H1 (cell line): ENCODE data around the gene BCAR1. TPM values are rescaled to one million over a fixed set of nuclear protein-coding genes. Genes with fewer than 3 reads are reported as not detected.

Experiments used
- CTCF ChIA-PET: fragments of 300-600 bp; sonication (Branson Sonifier 250); formaldehyde crosslinking; loops from one replicate; lab custom pipeline; 2021; ENCODE audit not compliant: partially characterized antibody; lab: Charles Lee
- POLR2A ChIA-PET: fragments of 300-600 bp; sonication (Branson Sonifier 250); formaldehyde crosslinking; loops from one replicate; lab custom pipeline; 2021; ENCODE audit warnings: inconsistent platforms; ENCODE audit not compliant: partially characterized antibody; lab: Charles Lee
- DNase-seq, 2 experiments: peaks; one replicate each; pipeline versions ENCODE4 v3.0.0 to v3.0.0-alpha.2; 2010 to 2022; ENCODE audit warnings: low spot score in 2 of 2, low read depth in 1 of 2, mixed read lengths in 1 of 2
- FAIRE-seq: peaks from 2 replicates; lab custom pipeline; 2011; peaks lifted over from hg19 to GRCh38; lab: Jason Lieb, UNC
- H2AFZ ChIP-seq: 2 replicates; pipeline ENCODE4 v1.8.1; 2012; ENCODE audit warnings: low read length, inconsistent platforms
- H2AK5ac ChIP-seq: 2 replicates; pipeline ENCODE4 v1.6.1; 2013; ENCODE audit warnings: low read depth, low read length
- H2BK120ac ChIP-seq: replicated peaks from 2 replicates; pipeline ENCODE3; 2013; ENCODE audit warnings: low read depth, low read length, inconsistent platforms
- H2BK12ac ChIP-seq: 2 replicates; pipeline ENCODE4 v1.6.1; 2013; ENCODE audit warnings: low read depth, low read length
- H2BK15ac ChIP-seq: 2 replicates; pipeline ENCODE4 v1.6.1; 2013; ENCODE audit warnings: low read length
- H2BK20ac ChIP-seq: 2 replicates; pipeline ENCODE4 v1.6.1; 2013; ENCODE audit warnings: low read length
- H2BK5ac ChIP-seq: 2 replicates; pipeline ENCODE4 v1.6.1; 2013; ENCODE audit warnings: low read depth, low read length
- H3K14ac ChIP-seq: 2 replicates; pipeline ENCODE4 v1.6.1; 2013; ENCODE audit warnings: inconsistent platforms; ENCODE audit not compliant: insufficient read length
- H3K18ac ChIP-seq: 2 replicates; pipeline ENCODE4 v1.6.1; 2013; ENCODE audit warnings: low read length; ENCODE audit errors: extremely low read depth
- H3K23ac ChIP-seq: 2 replicates; pipeline ENCODE4 v1.6.1; 2013; ENCODE audit warnings: inconsistent platforms; ENCODE audit not compliant: insufficient read length
- H3K23me2 ChIP-seq: 2 replicates; pipeline ENCODE4 v1.6.1; 2013; ENCODE audit warnings: low read depth, low read length
- H3K27ac ChIP-seq: 2 replicates; pipeline ENCODE4 v1.6.1; 2011; ENCODE audit warnings: low read depth, low read length, inconsistent platforms
- H3K27me3 ChIP-seq, 4 experiments: replicated peaks in 1 of 4; 1 replicate in 1 of 4; 2 replicates in 3 of 4; pipeline versions ENCODE4 v1.6.1 to v1.8.1; 2011 to 2013; ENCODE audit warnings: low read length in 3 of 4, mild to moderate bottlenecking in 3 of 4, inconsistent platforms in 2 of 4, mixed read lengths in 2 of 4, moderate library complexity in 1 of 4; ENCODE audit not compliant: control insufficient read depth in 3 of 4, insufficient read depth in 3 of 4; ENCODE audit errors: extremely low read depth in 1 of 4
- H3K36me3 ChIP-seq, 4 experiments: 2 replicates each; pipeline versions ENCODE4 v1.6.1 to v1.8.1; 2011 to 2013; ENCODE audit warnings: mild to moderate bottlenecking in 4 of 4, low read length in 3 of 4, moderate library complexity in 2 of 4, control low read depth in 1 of 4, inconsistent platforms in 1 of 4; ENCODE audit not compliant: insufficient read depth in 4 of 4, control insufficient read depth in 2 of 4
- H3K4ac ChIP-seq: replicated peaks from 2 replicates; pipeline ENCODE3; 2013; ENCODE audit warnings: low read length, low read depth, mixed read lengths, inconsistent platforms; ENCODE audit not compliant: insufficient read length
- H3K4me1 ChIP-seq, 4 experiments: replicated peaks in 1 of 4; 1 replicate in 1 of 4; 2 replicates in 3 of 4; pipeline versions ENCODE4 v1.6.1 to v1.8.1; 2011 to 2013; ENCODE audit warnings: low read length in 3 of 4, inconsistent platforms in 2 of 4, mixed read lengths in 1 of 4; ENCODE audit not compliant: insufficient read depth in 4 of 4, control insufficient read depth in 3 of 4
- H3K4me2 ChIP-seq, 2 experiments: 2 replicates each; pipeline versions ENCODE4 v1.6.1 to v1.8.1; 2011 to 2013; ENCODE audit warnings: low read depth in 2 of 2, low read length in 2 of 2, control low read depth in 1 of 2, inconsistent platforms in 1 of 2, mild to moderate bottlenecking in 1 of 2; ENCODE audit not compliant: insufficient read depth in 1 of 2
- H3K4me3 ChIP-seq, 4 experiments: fragments of 200-600, 300-600 bp in 1 of 4; sonication (generic), shearing (Covaris generic), sonication (Bioruptor Twin) in 1 of 4; 2 replicates each; pipeline versions ENCODE4 v1.5.1 to v1.8.1; 2011 to 2016; ENCODE audit warnings: low read length in 4 of 4, low read depth in 3 of 4, control low read depth in 2 of 4, inconsistent platforms in 2 of 4, mild to moderate bottlenecking in 2 of 4, mixed read lengths in 1 of 4, moderate library complexity in 1 of 4; ENCODE audit not compliant: insufficient read depth in 2 of 4; ENCODE audit errors: extremely low read depth in 1 of 4
- H3K56ac ChIP-seq: replicated peaks from 2 replicates; pipeline ENCODE3; 2013; ENCODE audit warnings: low read depth, mild to moderate bottlenecking, mixed read lengths, low read length, inconsistent platforms; ENCODE audit not compliant: insufficient read length
- H3K79me1 ChIP-seq: 2 replicates; pipeline ENCODE4 v1.6.1; 2013; ENCODE audit warnings: low read depth, low read length, control low read depth
- H3K79me2 ChIP-seq, 2 experiments: 2 replicates each; pipeline versions ENCODE4 v1.6.1 to v1.8.1; 2012 to 2013; ENCODE audit warnings: low read length in 2 of 2, mild to moderate bottlenecking in 2 of 2, inconsistent platforms in 1 of 2; ENCODE audit not compliant: insufficient read depth in 2 of 2, control insufficient read depth in 1 of 2
- H3K9ac ChIP-seq, 4 experiments: replicated peaks in 1 of 4; 1 replicate in 1 of 4; 2 replicates in 3 of 4; pipeline versions ENCODE4 v1.6.1 to v1.8.1; 2011 to 2013; ENCODE audit warnings: low read depth in 3 of 4, low read length in 3 of 4, control low read depth in 2 of 4, mild to moderate bottlenecking in 2 of 4, moderate library complexity in 2 of 4, inconsistent platforms in 1 of 4; ENCODE audit errors: extremely low read depth in 1 of 4
- H3K9me3 ChIP-seq, 2 experiments: 2 replicates each; pipeline versions ENCODE4 v1.6.1 to v1.8.1; 2012 to 2013; ENCODE audit warnings: mild to moderate bottlenecking in 2 of 2, moderate library complexity in 2 of 2, control low read depth in 1 of 2, inconsistent platforms in 1 of 2, low read depth in 1 of 2, low read length in 1 of 2, mixed read lengths in 1 of 2; ENCODE audit not compliant: insufficient read depth in 2 of 2
- H4K20me1 ChIP-seq, 2 experiments: replicated peaks in 1 of 2; 2 replicates each; pipeline versions ENCODE3 to v1.8.1; 2011 to 2013; ENCODE audit warnings: inconsistent platforms in 2 of 2, low read length in 2 of 2, mild to moderate bottlenecking in 1 of 2; ENCODE audit not compliant: insufficient read depth in 2 of 2, control insufficient read depth in 1 of 2
- H4K5ac ChIP-seq: 2 replicates; pipeline ENCODE4 v1.6.1; 2013; ENCODE audit warnings: low read length, low read depth, mixed read lengths, inconsistent platforms; ENCODE audit not compliant: insufficient read length
- H4K8ac ChIP-seq: 2 replicates; pipeline ENCODE4 v1.8.0; 2013; ENCODE audit warnings: mild to moderate bottlenecking, moderate library complexity, low read length, inconsistent platforms; ENCODE audit not compliant: insufficient read depth; ENCODE audit errors: extremely low read depth
- H4K91ac ChIP-seq: replicated peaks from 2 replicates; pipeline ENCODE3; 2013; ENCODE audit warnings: low read length, mixed read lengths, inconsistent platforms; ENCODE audit not compliant: insufficient read length
- BACH1 ChIP-seq: IDR thresholded peaks from 2 replicates; pipeline ENCODE4 v1.6.1; 2012; ENCODE audit warnings: low read length, improper control_type of control experiment
- CEBPB ChIP-seq: IDR thresholded peaks from 2 replicates; pipeline ENCODE4 v1.6.1; 2012; ENCODE audit warnings: low read depth, low read length
- E2F6 ChIP-seq: IDR thresholded peaks from 2 replicates; pipeline ENCODE4 v1.6.1; 2012; ENCODE audit warnings: inconsistent platforms
- EP300 ChIP-seq, 2 experiments: IDR thresholded peaks; 1 replicate in 1 of 2; 2 replicates in 1 of 2; pipeline ENCODE4 v1.6.1; 2011 to 2012; ENCODE audit warnings: low read depth in 2 of 2, low read length in 2 of 2, mild to moderate bottlenecking in 2 of 2, borderline replicate concordance in 1 of 2, inconsistent platforms in 1 of 2, moderate library complexity in 1 of 2
- HDAC6 ChIP-seq: IDR thresholded peaks from one replicate; pipeline ENCODE4 v1.7.1; 2012; ENCODE audit warnings: low read depth, mild to moderate bottlenecking, inconsistent platforms, low read length, moderate library complexity
- KDM1A ChIP-seq: fragments of 200-600, 300-600 bp; sonication (generic); IDR thresholded peaks from 2 replicates; pipeline ENCODE4 v1.7.1; 2016; ENCODE audit warnings: mild to moderate bottlenecking, low read length, borderline replicate concordance
- KDM4A ChIP-seq: IDR thresholded peaks from one replicate; pipeline ENCODE4 v1.7.1; 2012; ENCODE audit warnings: low read depth, mild to moderate bottlenecking, moderate library complexity, low read length, inconsistent platforms; ENCODE audit not compliant: severe bottlenecking
- RAD21 ChIP-seq, 2 experiments: IDR thresholded peaks in 1 of 2; conservative IDR thresholded peaks in 1 of 2; 2 replicates each; pipeline ENCODE4 v1.6.1; 2011; ENCODE audit warnings: low read depth in 2 of 2, low read length in 2 of 2, improper control_type of control experiment in 1 of 2, inconsistent platforms in 1 of 2, mild to moderate bottlenecking in 1 of 2, moderate library complexity in 1 of 2
- SIN3A ChIP-seq, 2 experiments: IDR thresholded peaks in 1 of 2; conservative IDR thresholded peaks in 1 of 2; 2 replicates each; pipeline ENCODE4 v1.6.1; 2011 to 2012; ENCODE audit warnings: low read length in 2 of 2, improper control_type of control experiment in 1 of 2, low read depth in 1 of 2, mild to moderate bottlenecking in 1 of 2
- SIRT6 ChIP-seq: IDR thresholded peaks from one replicate; pipeline ENCODE4 v1.7.1; 2012; ENCODE audit warnings: low read length, inconsistent platforms
- WGBS, 2 experiments: shearing (Covaris generic) in 1 of 2; methylation state at CpG; one replicate each; pipeline versions ENCODE4 v1.1.6 to v1.1.7; 2013 to 2015; ENCODE audit warnings: low lambda C conversion rate in 2 of 2, mixed read lengths in 2 of 2, inconsistent platforms in 1 of 2, low coverage in 1 of 2, missing lambda C conversion rate in 1 of 2; ENCODE audit not compliant: insufficient replicate concordance in 2 of 2, insufficient coverage in 1 of 2, insufficient read length in 1 of 2; ENCODE audit errors: extremely low coverage in 1 of 2, missing lambda C conversion rate in 1 of 2; 5-methylcytosine and 5-hydroxymethylcytosine counted together
- polyA plus RNA-seq, 7 experiments: library from polyadenylated mRNA; depleted of rRNA in 3 of 7; stranded (reverse) in 5 of 7; unstranded in 2 of 7; fragments of >200 nt in 5 of 7; fragments of 200-250 nt in 2 of 7; gene quantifications; 1 replicate in 5 of 7; 2 replicates in 1 of 7; 4 replicates in 1 of 7; pipeline versions ENCODE4 v1.2.1 to v1.2.3, GENCODE V29; 2011 to 2013; ENCODE audit warnings: missing spikeins in 2 of 7, mixed read lengths in 2 of 7
- total RNA-seq: library from RNA; stranded (reverse); fragmentation: NEBNext Ultra II Directional; extraction: Animal tissue kit (Norgen Biotek cat#: 25700); gene quantifications from 2 replicates; pipeline ENCODE4 v1.2.1, GENCODE V29; 2021
- TF ChIP-seq, protein P1 (sequence below): IDR thresholded peaks from 2 replicates; pipeline ENCODE4 v1.6.1; 2012; ENCODE audit warnings: low read length, inconsistent platforms

Gene BCAR1
- total and polyA plus RNA-seq, 2 of the 8 experiments (the other 6 are each of a cell fraction or from before 2014, with no cell fraction given) = 59.8 to 105 TPM

DNA sequence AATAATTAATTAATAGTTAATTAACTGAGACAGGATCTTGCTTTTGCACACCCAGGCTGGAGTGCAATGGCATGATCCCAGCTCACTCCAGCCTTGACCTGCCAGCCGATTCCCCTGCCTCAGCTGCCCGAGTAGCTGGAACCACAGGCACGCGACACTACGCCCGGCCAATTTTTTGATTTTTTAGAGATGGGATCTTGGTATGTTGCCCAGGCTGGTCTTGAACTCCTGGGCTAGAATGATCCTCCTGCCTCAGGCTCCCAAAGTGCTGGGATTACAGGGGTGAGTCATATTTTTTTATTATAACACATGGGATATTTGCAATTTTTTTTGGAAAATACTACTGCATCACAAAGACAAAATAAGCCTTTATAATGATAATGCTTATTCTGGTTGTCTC is 30.4 kb upstream of the BCAR1 start:
- no peak overlapping the region for H3K23ac ChIP-seq
- no peak overlapping the region for H3K14ac ChIP-seq
- POLR2A ChIA-PET = interaction anchor here (0.6 to 1.4 kb wide), 4 partner anchors 36 to 158 kb away, joined by 3 to 4 read pairs (median 4); no protein-coding TSS in a partner anchor
- H3K27ac ChIP-seq = no peak overlapping the region
- H2BK15ac ChIP-seq = no peak overlapping the region
- H3K79me1 ChIP-seq = no peaks in the 10 kb centered on the region
- H3K4me3 ChIP-seq = no peak overlapping the region
- no peak overlapping the region for H2AK5ac ChIP-seq
- no peak overlapping the region for H3K4ac ChIP-seq
- no peak for DNase-seq
- WGBS, 2 experiments = 98% methylated on average over 6 of the region's 6 CpGs; no CpG with 5 or more reads in 1 of the 2 experiments
- H3K4me1 ChIP-seq = no peaks in the 10 kb centered on the region
- H3K36me3 ChIP-seq = no peaks in the 10 kb centered on the region; a peak in 2 of 8 replicates
- H4K91ac ChIP-seq = no peak overlapping the region
- H3K9me3 ChIP-seq = no peaks in the 10 kb centered on the region
- TF ChIP-seq E2F6 = no peak
- TF ChIP-seq EP300 (IDR thresholded peaks at IDR 0.05; ENCODE audit: borderline replicate concordance in 1 of 2, low read depth in 2 of 2, low read length in 2 of 2) = no peak
- no peak for TF ChIP-seq CEBPB
- TF ChIP-seq RAD21 (IDR thresholded peaks at IDR 0.05 in 1 of 2, conservative IDR thresholded peaks at IDR 0.05 in 1 of 2; ENCODE audit: low read depth in 2 of 2, low read length in 2 of 2) = no peak
- no peak for TF ChIP-seq KDM1A
- TF ChIP-seq SIN3A (conservative IDR thresholded peaks at IDR 0.05 in 1 of 2, IDR thresholded peaks at IDR 0.05 in 1 of 2; ENCODE audit: low read depth in 1 of 2, low read length in 2 of 2) = no peak
- no peak for TF ChIP-seq HDAC6
- TF ChIP-seq SIRT6 = no peak
- no peak for TF ChIP-seq KDM4A
- no peak for TF ChIP-seq BACH1
- TF ChIP-seq, protein P1, sequence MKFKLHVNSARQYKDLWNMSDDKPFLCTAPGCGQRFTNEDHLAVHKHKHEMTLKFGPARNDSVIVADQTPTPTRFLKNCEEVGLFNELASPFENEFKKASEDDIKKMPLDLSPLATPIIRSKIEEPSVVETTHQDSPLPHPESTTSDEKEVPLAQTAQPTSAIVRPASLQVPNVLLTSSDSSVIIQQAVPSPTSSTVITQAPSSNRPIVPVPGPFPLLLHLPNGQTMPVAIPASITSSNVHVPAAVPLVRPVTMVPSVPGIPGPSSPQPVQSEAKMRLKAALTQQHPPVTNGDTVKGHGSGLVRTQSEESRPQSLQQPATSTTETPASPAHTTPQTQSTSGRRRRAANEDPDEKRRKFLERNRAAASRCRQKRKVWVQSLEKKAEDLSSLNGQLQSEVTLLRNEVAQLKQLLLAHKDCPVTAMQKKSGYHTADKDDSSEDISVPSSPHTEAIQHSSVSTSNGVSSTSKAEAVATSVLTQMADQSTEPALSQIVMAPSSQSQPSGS = no peak
- TF ChIP-seq, all 59 proteins: peak for 0
- Histone ChIP-seq H2BK5ac (no peak overlapping the region), H3K18ac (no peak overlapping the region), H4K8ac (no peak overlapping the region), H4K5ac (no peak overlapping the region), H3K27me3 (no peaks in the 10 kb centered on the region), H2AFZ (no peak overlapping the region), H3K9ac (no peak overlapping the region), H2BK120ac (no peak overlapping the region), H3K4me2 (no peak overlapping the region), H3K23me2 (no peaks in the 10 kb centered on the region), H3K56ac (no peak overlapping the region), H4K20me1 (no peaks in the 10 kb centered on the region), H2BK20ac (no peak overlapping the region), H3K79me2 (no peaks in the 10 kb centered on the region), H2BK12ac (no peak overlapping the region)
- CTCF ChIA-PET = interaction anchor here (0.9 to 4.2 kb wide), 12 partner anchors 9 to 171 kb away, joined by 3 to 23 read pairs (median 4); no protein-coding TSS in a partner anchor
- no peak for FAIRE-seq
